K562 (cell line): ENCODE measurements around the gene WWOX. TPM values are rescaled to one million over a fixed set of nuclear protein-coding genes. Genes with fewer than 3 reads are reported as not detected.

ENCODE experiments used
- ATAC-seq: fragments of 200-7000 bp; cut with Tn5 transposase; 3 replicates; pipeline ENCODE4 v1.9.1; 2020; ENCODE audit warnings: moderate library complexity
- BruUV-seq: library from RNA; stranded (reverse); fragments of 400-500 nt; replicated peaks from 2 replicates; lab custom pipeline; 2021; lab: Mats Ljungman, UMichigan
- CTCF ChIA-PET: fragments of 300-600 bp; formaldehyde crosslinking; extraction: SDS; loops from one replicate; lab custom pipeline; 2021; ENCODE audit warnings: low intra/inter-chr PET ratio; lab: Yijun Ruan, JAX
- POLR2A ChIA-PET: fragments of 300-600, 350-650 bp; sonication (Branson Sonifier 250); formaldehyde crosslinking; extraction: SDS; loops from one replicate; lab custom pipeline; 2021; ENCODE audit warnings: antibody characterized with exemption, inconsistent platforms; lab: Yijun Ruan, JAX
- DNase-seq, 4 experiments: peaks; one replicate each; pipeline versions ENCODE4 v3.0.0 to v3.0.0-alpha.2; 2011 to 2018; ENCODE audit warnings: low spot score in 3 of 4, mixed read lengths in 3 of 4; ENCODE audit errors: extremely low read depth in 1 of 4
- FAIRE-seq: peaks from 2 replicates; lab custom pipeline; 2011; peaks lifted over from hg19 to GRCh38; lab: Jason Lieb, UNC
- H2AFZ ChIP-seq: 2 replicates; pipeline ENCODE4 v1.6.0; 2011; ENCODE audit warnings: low read depth, low read length, control low read depth, inconsistent platforms
- H3K27ac ChIP-seq: fragments of 200-600 bp; 3 replicates; pipeline ENCODE4 v1.8.0; 2011; ENCODE audit warnings: low read depth, mild to moderate bottlenecking, control low read depth, inconsistent platforms, low read length, moderate library complexity, mixed read lengths; ENCODE audit errors: extremely low read depth
- H3K27me3 ChIP-seq, 2 experiments: fragments of 300-600 bp in 1 of 2; 2 replicates in 1 of 2; 3 replicates in 1 of 2; pipeline versions ENCODE4 v1.6.0 to v1.8.0; 2011; ENCODE audit warnings: inconsistent platforms in 2 of 2, low read length in 2 of 2, mild to moderate bottlenecking in 1 of 2, mixed read lengths in 1 of 2, moderate library complexity in 1 of 2; ENCODE audit not compliant: control insufficient read depth in 2 of 2, insufficient read depth in 2 of 2
- H3K36me3 ChIP-seq: fragments of 300-600 bp; 3 replicates; pipeline ENCODE4 v1.8.0; 2011; ENCODE audit warnings: mild to moderate bottlenecking, low read length, inconsistent platforms; ENCODE audit not compliant: control insufficient read depth, insufficient read depth
- H3K4me1 ChIP-seq, 2 experiments: fragments of 200-600 bp in 1 of 2; replicated peaks in 1 of 2; 2 replicates in 1 of 2; 3 replicates in 1 of 2; pipeline versions ENCODE4 v1.5.1 to v1.8.0; 2011; ENCODE audit warnings: inconsistent platforms in 2 of 2, low read length in 2 of 2, mild to moderate bottlenecking in 1 of 2, mixed read lengths in 1 of 2, moderate library complexity in 1 of 2; ENCODE audit not compliant: control insufficient read depth in 2 of 2, insufficient read depth in 2 of 2
- H3K4me2 ChIP-seq: 2 replicates; pipeline ENCODE4 v1.6.1; 2011; ENCODE audit warnings: low read length, control low read depth, inconsistent platforms, mixed read lengths; ENCODE audit not compliant: insufficient read depth
- H3K4me3 ChIP-seq: fragments of 200-600 bp; sonication (generic), shearing (Covaris generic); 2 replicates; pipeline ENCODE4 v1.5.1; 2016; ENCODE audit warnings: control low read depth, inconsistent platforms
- H3K79me2 ChIP-seq: fragments of 200-600 bp; 3 replicates; pipeline ENCODE4 v1.8.0; 2011; ENCODE audit warnings: low read length, inconsistent platforms; ENCODE audit not compliant: control insufficient read depth, insufficient read depth
- H3K9ac ChIP-seq, 2 experiments: 2 replicates each; pipeline versions ENCODE4 v1.6.0 to v1.6.1; 2011; ENCODE audit warnings: low read depth in 2 of 2, low read length in 2 of 2, control low read depth in 1 of 2, inconsistent platforms in 1 of 2, mild to moderate bottlenecking in 1 of 2, mixed read lengths in 1 of 2; ENCODE audit not compliant: insufficient read depth in 1 of 2
- H3K9me1 ChIP-seq: one replicate; pipeline ENCODE4 v1.6.0; 2011; ENCODE audit warnings: inconsistent platforms, mild to moderate bottlenecking, low read length, moderate library complexity; ENCODE audit not compliant: control insufficient read depth, insufficient read depth
- H3K9me3 ChIP-seq: replicated peaks from 2 replicates; pipeline ENCODE4 v1.5.1; 2011; ENCODE audit warnings: low read depth, low read length, inconsistent platforms; ENCODE audit not compliant: control insufficient read depth, insufficient read depth
- H4K20me1 ChIP-seq: replicated peaks from 2 replicates; pipeline ENCODE4 v1.6.1; 2011; ENCODE audit warnings: low read length, inconsistent platforms, mixed read lengths; ENCODE audit not compliant: control insufficient read depth, insufficient read depth
- GATAD2A ChIP-seq: fragments of 450-650 bp; IDR thresholded peaks from 2 replicates; pipeline ENCODE4 v1.6.1; 2017
- NCOA6 ChIP-seq: fragments of 450-650 bp; IDR thresholded peaks from 2 replicates; pipeline ENCODE4 v1.6.1; 2017; ENCODE audit warnings: mild to moderate bottlenecking
- PHF21A ChIP-seq: fragments of 450-650 bp; IDR thresholded peaks from 2 replicates; pipeline ENCODE4 v1.6.1; 2017; ENCODE audit warnings: low read depth, borderline replicate concordance
- YY1 ChIP-seq, 3 experiments: IDR thresholded peaks; 2 replicates each; pipeline ENCODE4 v1.6.1; 2011; ENCODE audit warnings: low read length in 2 of 3, mild to moderate bottlenecking in 2 of 3, moderate library complexity in 2 of 3, borderline replicate concordance in 1 of 3, control low read depth in 1 of 3, low read depth in 1 of 3; ENCODE audit not compliant: insufficient read depth in 3 of 3, insufficient replicate concordance in 2 of 3, control insufficient read depth in 1 of 3, insufficient read length in 1 of 3; ENCODE audit errors: extremely low read depth in 1 of 3
- ZBTB11 ChIP-seq, 3 experiments: fragments of 200-800 bp in 1 of 3; fragments of 250-450 bp in 1 of 3; fragments of 450-650 bp in 1 of 3; sonication (Bioruptor Pico) in 1 of 3; sonication (Bioruptor generic) in 1 of 3; formaldehyde crosslinking in 1 of 3; IDR thresholded peaks; 2 replicates each; pipeline versions ENCODE4 v1.6.1 to v1.8.0; 2016 to 2022; ENCODE audit warnings: mild to moderate bottlenecking in 2 of 3, missing genetic modification characterization in 2 of 3, missing compliant biosample characterization in 1 of 3, moderate library complexity in 1 of 3
- WGBS: fragments of 100-300 bp; shearing (Covaris generic); methylation state at CpG from one replicate; pipeline ENCODE4 v1.1.6; 2016; ENCODE audit warnings: low coverage, mixed read lengths; ENCODE audit not compliant: insufficient coverage; ENCODE audit errors: missing lambda C conversion rate; 5-methylcytosine and 5-hydroxymethylcytosine counted together
- in situ Hi-C: fragments of 300-500 bp; cut with MboI; formaldehyde crosslinking; loops from 4 replicates; pipeline ENCODE4 v1.15.0; 2018; ENCODE audit warnings: inconsistent platforms, mixed read lengths
- intact Hi-C: fragments of 100-400 bp; cut with micrococcal nuclease; formaldehyde crosslinking; loops from 2 replicates; pipeline ENCODE4 v1.14.2; 2022
- polyA plus RNA-seq, 8 experiments: library from polyadenylated mRNA; depleted of rRNA in 4 of 8; stranded (reverse) in 5 of 8; unstranded in 3 of 8; fragments of >200 nt; fragmentation: Nextera tagmentation in 2 of 8; fragmentation: Illumina TruSeq in 1 of 8; extraction: Ambion mirVana in 2 of 8; extraction: Trizol in 1 of 8; gene quantifications; 2 replicates each; pipeline versions ENCODE4 v1.2.1 to v1.2.3, GENCODE V29; 2011 to 2014; ENCODE audit warnings: inconsistent platforms in 1 of 8, missing spikeins in 1 of 8
- total RNA-seq, 7 experiments: library from RNA; depleted of rRNA in 6 of 7; stranded (reverse); fragments of >200 nt in 6 of 7; fragmentation: Illumina TruSeq in 2 of 7; extraction: Trizol in 2 of 7; gene quantifications; 2 replicates each; pipeline versions ENCODE4 v1.2.1 to v1.2.3, GENCODE V29; 2011 to 2021; ENCODE audit warnings: low replicate concordance in 1 of 7

The WWOX gene
- total and polyA plus RNA-seq, 9 of the 15 experiments (the other 6 are each of a cell fraction or from before 2014, with no cell fraction given), result 1.6 to 22.7 (median 8.1) TPM

- Histone ChIP-seq H3K9ac (no peak overlapping the region), H3K27me3 (no peaks in the 10 kb centered on the region), H3K27ac (no peak overlapping the region), H3K9me1 (no peaks in the 10 kb centered on the region), H3K4me1 (peaks cover 0 to 13% of the 10 kb centered on the region in 2 experiments; a peak in 3 of 5 replicates), H3K4me3 (no peak overlapping the region), H3K4me2 (no peak overlapping the region), H3K36me3 (no peaks in the 10 kb centered on the region; the same call in 2 of the 3 replicates), H3K9me3 (peaks cover 12% of the 10 kb centered on the region), H4K20me1 (no peaks in the 10 kb centered on the region), H2AFZ (no peak overlapping the region), H3K79me2 (no peaks in the 10 kb centered on the region)
- CTCF ChIA-PET, result no interaction called here
- 36% methylated on average over 4 of the region's 4 CpGs for WGBS
- ATAC-seq (no peak), FAIRE-seq (no peak), DNase-seq (no peak)
- POLR2A ChIA-PET, result no interaction called here
- intact Hi-C loops (no loop called here), in situ Hi-C loops (no loop called here)
- no peak for TF ChIP-seq PHF21A
- TF ChIP-seq GATAD2A, result no peak
- no peak for TF ChIP-seq NCOA6
- TF ChIP-seq YY1 (IDR thresholded peaks at IDR 0.05; ENCODE audit: borderline replicate concordance in 1 of 3, control insufficient read depth in 1 of 3, extremely low read depth in 1 of 3, insufficient read depth in 3 of 3, insufficient read length in 1 of 3, insufficient replicate concordance in 2 of 3, low read depth in 1 of 3, low read length in 2 of 3), result no peak
- no peak for TF ChIP-seq ZBTB11 (CRISPR knock-in tag; IDR thresholded peaks at IDR 0.05)
- no TSS peak for BruUV-seq
These were observed 330.8 kb downstream of the WWOX start for GRCh38 chr16:78430281-78430680.
